HG03095 (cell line): ENCODE results near the gene TMED8.

Source experiments
- ATAC-seq: cut with Tn5 transposase; IDR thresholded peaks from one replicate; pipeline ENCODE4 v1.9.1; 2021; ENCODE audit warnings: moderate library complexity; ENCODE audit not compliant: unreplicated experiment

TMED8 gene

DNA sequence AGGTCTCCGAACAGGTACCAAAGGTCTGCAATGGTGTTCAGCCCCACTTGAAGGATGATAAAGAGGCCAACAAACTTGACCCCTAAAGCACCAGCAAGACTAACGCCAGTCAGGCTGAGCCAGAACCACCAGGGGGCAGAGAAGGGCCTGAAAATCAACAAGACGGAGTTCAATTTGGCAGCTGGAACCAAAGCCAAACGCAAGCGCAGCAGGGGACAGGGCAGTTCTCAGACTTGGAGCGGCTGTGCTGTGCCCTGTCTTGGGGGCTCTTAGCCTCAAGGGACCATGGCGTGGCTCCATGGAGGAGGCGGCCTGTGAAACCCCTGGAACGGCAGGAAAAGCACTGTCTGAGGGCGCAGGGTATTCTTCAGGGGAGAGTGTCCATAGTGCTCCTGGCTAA, 75.8 kb downstream of the TMED8 start:
- ATAC-seq: no peak

DNA sequence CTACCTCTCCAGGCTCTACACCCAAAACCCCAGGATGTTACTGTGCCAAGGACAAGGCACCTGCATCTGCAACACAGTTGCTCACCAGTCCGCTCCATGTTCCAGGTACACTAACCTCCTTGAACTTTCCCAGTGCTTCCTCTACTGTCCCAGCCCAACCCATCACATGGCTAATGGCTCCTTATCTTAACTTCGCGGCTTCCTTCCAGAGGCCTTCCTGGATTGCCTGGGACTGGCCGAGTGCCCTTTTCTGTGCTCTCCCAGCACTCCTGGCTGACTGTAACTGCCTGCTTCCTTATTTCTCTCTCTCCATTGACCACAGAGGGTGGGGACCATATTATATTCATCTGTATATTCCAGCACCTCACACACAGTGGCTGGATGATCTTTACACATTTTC, 77.1 kb downstream of the TMED8 start:
- no peak for ATAC-seq

DNA sequence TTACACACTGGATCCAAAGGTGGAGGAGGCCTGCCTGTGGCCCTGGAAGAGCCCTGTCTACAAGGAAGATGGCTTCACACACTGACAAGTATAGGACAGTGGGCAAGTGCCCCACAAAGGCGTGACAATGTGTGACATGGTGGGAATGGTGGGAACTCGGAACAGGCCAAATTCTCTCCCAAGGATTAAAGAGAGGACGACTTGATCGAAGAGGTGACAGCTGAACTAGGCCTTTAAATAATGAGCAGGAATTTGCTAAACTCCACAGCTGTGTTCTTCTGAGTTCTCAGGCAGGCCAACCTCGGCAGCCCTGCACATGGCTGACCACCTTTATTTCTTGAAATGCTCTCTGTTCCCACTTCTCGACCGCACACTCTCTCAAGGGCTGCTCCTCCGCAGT, 80.0 kb downstream of the TMED8 start:
- ATAC-seq: no peak

DNA sequence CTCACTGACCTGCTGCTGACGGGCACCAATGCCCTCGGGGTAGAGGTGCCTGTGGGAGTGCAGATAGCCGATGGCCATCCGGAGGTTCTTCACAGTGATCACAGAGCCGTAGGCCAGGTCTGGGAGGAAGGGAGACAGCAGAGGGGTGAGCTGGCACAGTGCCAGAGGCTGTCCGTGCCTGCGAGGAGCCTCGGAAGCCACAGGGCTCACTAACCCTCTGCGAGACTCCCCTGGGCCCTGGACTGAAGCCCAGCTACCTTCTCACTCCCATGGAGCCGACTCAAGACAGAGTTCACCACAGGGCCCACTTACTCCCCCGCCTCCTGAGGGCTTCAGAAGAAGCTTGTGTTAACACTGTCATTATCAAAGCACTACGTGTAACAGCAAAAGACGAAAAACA, 80.7 kb downstream of the TMED8 start:
- ATAC-seq: no peak

DNA sequence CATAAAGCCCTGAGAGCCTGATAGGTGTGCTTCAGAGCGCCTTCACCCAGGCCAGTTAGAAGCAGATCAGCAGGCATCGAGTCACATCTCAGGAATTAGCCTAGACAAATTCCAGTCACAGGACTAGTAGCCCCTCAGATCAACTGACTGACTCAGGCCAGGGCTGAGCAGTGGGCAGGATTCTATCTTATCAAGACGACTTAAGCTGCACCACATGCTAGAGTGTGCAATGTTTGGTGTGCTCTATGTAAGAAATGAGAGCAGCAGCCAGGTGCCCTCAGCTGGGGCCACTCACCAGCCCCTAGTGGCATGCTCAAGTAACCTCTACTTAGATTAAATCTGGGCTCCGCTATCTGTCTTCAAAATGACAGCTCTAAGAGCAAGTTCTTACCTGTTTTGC, 86.2 kb downstream of the TMED8 start:
- ATAC-seq: no peak

DNA sequence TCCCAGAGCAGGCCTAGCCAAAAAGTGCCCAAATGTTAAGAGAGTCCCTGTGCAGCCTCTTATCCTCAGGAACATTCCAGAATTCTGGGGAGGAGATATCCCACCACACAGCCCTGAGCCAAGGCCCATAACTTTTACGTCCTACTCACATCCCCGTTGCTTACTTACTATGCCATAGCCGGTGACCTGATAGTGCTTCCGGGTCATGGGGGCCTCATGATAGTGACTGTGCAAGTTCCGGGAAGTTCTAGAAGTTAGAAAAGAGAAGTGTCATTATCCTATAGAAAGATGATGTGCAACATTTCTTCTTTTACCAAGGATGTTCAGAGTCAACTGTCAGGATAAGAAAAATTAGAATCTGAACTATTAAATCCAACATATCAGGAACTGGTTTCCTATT, 90.3 kb downstream of the TMED8 start:
- ATAC-seq: no peak
